Mammary epithelial cell (primary cell): ENCODE data around the gene GPR132.

ENCODE experiments used
- CTCF ChIP-seq, 2 donors: IDR thresholded peaks in 1 of 2; conservative IDR thresholded peaks in 1 of 2; 2 replicates each; pipeline ENCODE4 v1.5.1; 2011 to 2012; ENCODE audit warnings: inconsistent platforms in 2 of 2, low read length in 2 of 2, mild to moderate bottlenecking in 2 of 2, control low read depth in 1 of 2, low read depth in 1 of 2; ENCODE audit not compliant: insufficient read depth in 1 of 2; ENCODE audit errors: extremely low read depth in 1 of 2
- EZH2 ChIP-seq: IDR thresholded peaks from 2 replicates; pipeline ENCODE4 v1.6.1; 2012; ENCODE audit warnings: low read length, inconsistent platforms, borderline replicate concordance

GRCh38 chr14:105006831-105007592 lies 58.2 kb downstream of the GPR132 start:
- TF ChIP-seq EZH2 = no peak
- no peak for TF ChIP-seq CTCF (conservative IDR thresholded peaks at IDR 0.05 in 1 of 2, IDR thresholded peaks at IDR 0.05 in 1 of 2; ENCODE audit: extremely low read depth in 1 of 2, insufficient read depth in 1 of 2, low read depth in 1 of 2, low read length in 2 of 2)
